SK-N-SH treated with all-trans-retinoic acid at 6 μM for 48 hours (cell line): ENCODE measurements around the gene HHIPL1.

Experiments
- ATAC-seq: fragments of 200-7000 bp; cut with Tn5 transposase; 3 replicates; pipeline ENCODE4 v1.9.1; 2020; ENCODE audit warnings: mild to moderate bottlenecking, moderate library complexity
- ARNTL ChIP-seq: fragments of 450-650 bp; formaldehyde crosslinking; IDR thresholded peaks from 2 replicates; pipeline ENCODE4 v1.5.0; 2020; ENCODE audit warnings: low read depth, mild to moderate bottlenecking, moderate library complexity, borderline replicate concordance
- BACH2 ChIP-seq: fragments of 250-450 bp; sonication (Bioruptor Pico); IDR thresholded peaks from 2 replicates; pipeline ENCODE4 v1.9.0; 2021; ENCODE audit warnings: mild to moderate bottlenecking, borderline replicate concordance
- CREB5 ChIP-seq: fragments of 250-450 bp; sonication (Bioruptor Pico); IDR thresholded peaks from 2 replicates; pipeline ENCODE4 v1.5.1; 2020; ENCODE audit warnings: low read depth, mild to moderate bottlenecking, moderate library complexity
- CSDC2 ChIP-seq: fragments of 250-450 bp; sonication (Bioruptor Pico); IDR thresholded peaks from 2 replicates; pipeline ENCODE4 v1.5.0; 2020; ENCODE audit warnings: mild to moderate bottlenecking, moderate library complexity
- ESRRG ChIP-seq: fragments of 250-450 bp; sonication (Bioruptor Pico); IDR thresholded peaks from 2 replicates; pipeline ENCODE4 v1.6.1; 2021; ENCODE audit warnings: mild to moderate bottlenecking
- GLIS3 ChIP-seq: fragments of 250-450 bp; sonication (Bioruptor Pico); IDR thresholded peaks from 2 replicates; pipeline ENCODE4 v1.5.0; 2020; ENCODE audit warnings: mild to moderate bottlenecking, moderate library complexity
- ISL1 ChIP-seq: fragments of 250-450 bp; sonication (Bioruptor Pico); IDR thresholded peaks from 2 replicates; pipeline ENCODE4 v2.1.2; 2022; ENCODE audit warnings: mild to moderate bottlenecking, moderate library complexity
- OSR1 ChIP-seq: fragments of 250-450 bp; sonication (Bioruptor Pico); IDR thresholded peaks from 2 replicates; pipeline ENCODE4 v1.8.0; 2022; ENCODE audit warnings: moderate library complexity, mild to moderate bottlenecking, inconsistent platforms
- PATZ1 ChIP-seq: fragments of 250-450 bp; sonication (Bioruptor Pico); IDR thresholded peaks from 2 replicates; pipeline ENCODE4 v1.8.0; 2020; ENCODE audit warnings: mild to moderate bottlenecking, moderate library complexity, borderline replicate concordance
- POU6F1 ChIP-seq: fragments of 250-450 bp; sonication (Bioruptor Pico); IDR thresholded peaks from 2 replicates; pipeline ENCODE4 v1.8.0; 2021; ENCODE audit warnings: low read depth, mild to moderate bottlenecking, moderate library complexity, borderline replicate concordance
- PPARA ChIP-seq: fragments of 250-450 bp; sonication (Bioruptor Pico); IDR thresholded peaks from 2 replicates; pipeline ENCODE4 v1.5.0; 2020; ENCODE audit warnings: mild to moderate bottlenecking, borderline replicate concordance
- RARB ChIP-seq: fragments of 250-450 bp; sonication (Bioruptor Pico); IDR thresholded peaks from 2 replicates; pipeline ENCODE4 v1.8.0; 2021; ENCODE audit warnings: mild to moderate bottlenecking, moderate library complexity
- SNAI2 ChIP-seq: fragments of 250-450 bp; sonication (Bioruptor Pico); IDR thresholded peaks from 2 replicates; pipeline ENCODE4 v1.5.0; 2020; ENCODE audit warnings: mild to moderate bottlenecking, moderate library complexity
- TCF4 ChIP-seq: fragments of 250-450 bp; sonication (Bioruptor Pico); IDR thresholded peaks from 2 replicates; pipeline ENCODE4 v1.8.0; 2021; ENCODE audit warnings: mild to moderate bottlenecking, moderate library complexity, borderline replicate concordance
- TSHZ2 ChIP-seq: fragments of 250-450 bp; sonication (Bioruptor Pico); IDR thresholded peaks from 2 replicates; pipeline ENCODE4 v1.5.0; 2020; ENCODE audit warnings: mild to moderate bottlenecking, moderate library complexity
- ZC3H10 ChIP-seq: fragments of 250-450 bp; sonication (Bioruptor Pico); IDR thresholded peaks from 2 replicates; pipeline ENCODE4 v1.5.1; 2021; ENCODE audit warnings: mild to moderate bottlenecking, moderate library complexity
- ZFP3 ChIP-seq: fragments of 250-450 bp; sonication (Bioruptor Pico); IDR thresholded peaks from 2 replicates; pipeline ENCODE4 v1.5.0; 2020; ENCODE audit warnings: mild to moderate bottlenecking, moderate library complexity
- ZFP30 ChIP-seq: fragments of 450-650 bp; formaldehyde crosslinking; IDR thresholded peaks from 2 replicates; pipeline ENCODE4 v1.5.0; 2022; ENCODE audit warnings: mild to moderate bottlenecking, moderate library complexity
- ZNF565 ChIP-seq: fragments of 450-650 bp; formaldehyde crosslinking; conservative IDR thresholded peaks from 2 replicates; pipeline ENCODE4 v1.5.0; 2020; ENCODE audit warnings: low read depth, mild to moderate bottlenecking, moderate library complexity
- ZNF8 ChIP-seq: fragments of 450-650 bp; formaldehyde crosslinking; IDR thresholded peaks from 2 replicates; pipeline ENCODE4 v1.5.0; 2020; ENCODE audit warnings: mild to moderate bottlenecking, moderate library complexity

Gene HHIPL1

GRCh38 chr14:99625476-99625875 is 19.5 kb upstream of the HHIPL1 start:
- TF ChIP-seq GLIS3 (CRISPR knock-in tag) (no peak), OSR1 (CRISPR knock-in tag) (no peak), ZFP30 (CRISPR knock-in tag) (no peak), BACH2 (CRISPR knock-in tag) (no peak), ESRRG (CRISPR knock-in tag) (no peak), PPARA (no peak), ZFP3 (CRISPR knock-in tag) (no peak)
- no peak for ATAC-seq

- TF ChIP-seq ZNF8 (CRISPR knock-in tag) = no peak
- no peak for TF ChIP-seq TCF4
- no peak for TF ChIP-seq BACH2 (CRISPR knock-in tag)
- no peak for TF ChIP-seq CREB5 (CRISPR knock-in tag)
- TF ChIP-seq GLIS3 (CRISPR knock-in tag) = no peak
- TF ChIP-seq TSHZ2 (CRISPR knock-in tag) = no peak
- no peak for TF ChIP-seq PATZ1
- no peak for TF ChIP-seq SNAI2
- TF ChIP-seq ISL1 (CRISPR knock-in tag) = no peak
- TF ChIP-seq ZNF565 = no peak
- TF ChIP-seq PPARA = no peak
- no peak for TF ChIP-seq ZC3H10 (CRISPR knock-in tag)
- TF ChIP-seq CSDC2 (CRISPR knock-in tag) = no peak
Observed at GRCh38 chr14:99626041-99626648, 18.8 kb upstream of the HHIPL1 start.

GRCh38 chr14:99627100-99627499 is 17.8 kb upstream of the HHIPL1 start:
- ATAC-seq = no peak
- TF ChIP-seq PATZ1 (no peak), CREB5 (CRISPR knock-in tag) (no peak), RARB (CRISPR knock-in tag) (no peak), ISL1 (CRISPR knock-in tag) (no peak), SNAI2 (no peak), BACH2 (CRISPR knock-in tag) (no peak), POU6F1 (CRISPR knock-in tag) (no peak), CSDC2 (CRISPR knock-in tag) (no peak), ARNTL (no peak), GLIS3 (CRISPR knock-in tag) (no peak)

More at GRCh38 chr14:99626041-99626648, 18.8 kb upstream of the HHIPL1 start:
- no peak for ATAC-seq
